Caco-2 (cell line): ENCODE results near the gene PGLYRP4. TPM values are rescaled to one million over a fixed set of nuclear protein-coding genes. Genes with fewer than 3 reads are reported as not detected.
"Not testable (repeated sequence)": the region's sequence is repeated elsewhere in the genome, so short reads cannot be mapped to it uniquely, and the experiment has no call there.

Experiments
- BruUV-seq: library from RNA; stranded (reverse); fragments of 400-500 nt; replicated peaks from 2 replicates; lab custom pipeline; 2021; lab: Mats Ljungman, UMichigan
- CTCF ChIA-PET: fragments of 300-600 bp; sonication (Branson Sonifier 250); formaldehyde crosslinking; loops from one replicate; lab custom pipeline; 2022; ENCODE audit warnings: antibody characterized with exemption; lab: Charles Lee
- POLR2A ChIA-PET: fragments of 300-600 bp; sonication (Branson Sonifier 250); formaldehyde crosslinking; loops from one replicate; lab custom pipeline; 2022; ENCODE audit warnings: antibody characterized with exemption; lab: Charles Lee
- DNase-seq, 2 experiments: peaks; one replicate each; pipeline versions ENCODE4 v3.0.0 to v3.0.0-alpha.2; 2020 to 2022
- H3K27me3 ChIP-seq: replicated peaks from 2 replicates; pipeline ENCODE4 v1.6.0; 2011; ENCODE audit warnings: low read length; ENCODE audit not compliant: control insufficient read depth, insufficient read depth
- H3K36me3 ChIP-seq: 2 replicates; pipeline ENCODE4 v1.5.1; 2011; ENCODE audit warnings: low read length; ENCODE audit not compliant: control insufficient read depth, insufficient read depth
- H3K4me1 ChIP-seq: fragments of 250-450 bp; sonication (Bioruptor Pico); 2 replicates; pipeline ENCODE4 v1.5.1; 2020; ENCODE audit warnings: mild to moderate bottlenecking
- H3K4me3 ChIP-seq: 2 replicates; pipeline ENCODE4 v1.5.1; 2011; ENCODE audit warnings: low read depth, mild to moderate bottlenecking, control low read depth, low read length
- H3K9me3 ChIP-seq: fragments of 250-450 bp; sonication (Bioruptor Pico); 2 replicates; pipeline ENCODE4 v1.5.1; 2020; ENCODE audit warnings: mild to moderate bottlenecking, moderate library complexity
- H3K27ac Mint-ChIP-seq: one replicate; pipeline ENCODE4 v1.8.0; 2022; ENCODE audit warnings: mixed read lengths; ENCODE audit not compliant: unreplicated experiment
- H3K27me3 Mint-ChIP-seq: one replicate; pipeline ENCODE4 v1.8.0; 2022; ENCODE audit warnings: mixed read lengths; ENCODE audit not compliant: insufficient read depth, unreplicated experiment
- H3K36me3 Mint-ChIP-seq: one replicate; pipeline ENCODE4 v1.8.0; 2022; ENCODE audit warnings: mild to moderate bottlenecking, mixed read lengths; ENCODE audit not compliant: insufficient read depth, unreplicated experiment
- H3K4me1 Mint-ChIP-seq: one replicate; pipeline ENCODE4 v1.8.0; 2022; ENCODE audit warnings: low read depth, mixed read lengths; ENCODE audit not compliant: unreplicated experiment
- H3K4me3 Mint-ChIP-seq: one replicate; pipeline ENCODE4 v1.8.0; 2022; ENCODE audit warnings: mild to moderate bottlenecking, moderate library complexity, mixed read lengths; ENCODE audit not compliant: unreplicated experiment
- H3K9me3 Mint-ChIP-seq: one replicate; pipeline ENCODE4 v1.8.0; 2022; ENCODE audit warnings: mixed read lengths; ENCODE audit not compliant: unreplicated experiment
- CTCF ChIP-seq, 2 experiments: fragments of 200-600 bp in 1 of 2; IDR thresholded peaks; 1 replicate in 1 of 2; 2 replicates in 1 of 2; pipeline versions ENCODE4 v1.5.1 to v1.8.0; 2011 to 2022; ENCODE audit warnings: antibody characterized with exemption in 1 of 2, control low read depth in 1 of 2, inconsistent platforms in 1 of 2, low read depth in 1 of 2, low read length in 1 of 2, mild to moderate bottlenecking in 1 of 2, moderate library complexity in 1 of 2; ENCODE audit not compliant: insufficient read depth in 1 of 2, severe bottlenecking in 1 of 2, unreplicated experiment in 1 of 2
- intact Hi-C: fragments of 100-400 bp; cut with micrococcal nuclease; formaldehyde crosslinking; loops from one replicate; pipeline ENCODE4 v1.10.0; 2022; ENCODE audit not compliant: unreplicated experiment
- total RNA-seq: library from RNA; stranded (reverse); gene quantifications from 2 replicates; pipeline ENCODE4 v1.2.3, GENCODE V29; 2022

The PGLYRP4 gene
- total RNA-seq, 1 experiment from 2014 or later, result not detected

GRCh38 chr1:153350321-153350957 is 1.8 kb upstream of the PGLYRP4 start:
- TF ChIP-seq CTCF (IDR thresholded peaks at IDR 0.05; ENCODE audit: insufficient read depth in 1 of 2, low read depth in 1 of 2, low read length in 1 of 2, severe bottlenecking in 1 of 2, unreplicated experiment in 1 of 2), result no peak
- no peaks in the 10 kb centered on the region for H3K9me3 ChIP-seq
- H3K4me1 Mint-ChIP-seq, result no peaks in the 10 kb centered on the region
- H3K4me1 ChIP-seq, result no peaks in the 10 kb centered on the region
- no peaks in the 10 kb centered on the region for H3K36me3 ChIP-seq
- no peak overlapping the region for H3K4me3 ChIP-seq
- POLR2A ChIA-PET, result no interaction called here
- H3K27me3 ChIP-seq, result no peaks in the 10 kb centered on the region
- BruUV-seq, result no TSS peak
- H3K36me3 Mint-ChIP-seq, result no peaks in the 10 kb centered on the region
- H3K4me3 Mint-ChIP-seq, result no peak overlapping the region
- DNase-seq, result no peak
- no peaks in the 10 kb centered on the region for H3K9me3 Mint-ChIP-seq
- peaks cover 9% of the 10 kb centered on the region for H3K27me3 Mint-ChIP-seq
- CTCF ChIA-PET, result no interaction called here
- H3K27ac Mint-ChIP-seq, result no peak overlapping the region
- intact Hi-C loops, result loop anchor here (5.0 to 10.0 kb wide), 2 partner anchors 214 to 397 kb away; partner anchors contain the start of gene S100A2

GRCh38 chr1:153349363-153350320 is 1.0 kb upstream of the PGLYRP4 start:
- Histone ChIP-seq H3K9me3 (no peaks in the 10 kb centered on the region), H3K27me3 (no peaks in the 10 kb centered on the region), H3K36me3 (no peaks in the 10 kb centered on the region), H3K4me3 (no peak overlapping the region), H3K4me1 (no peaks in the 10 kb centered on the region)
- intact Hi-C loops, result loop anchor here (5.0 to 10.0 kb wide), 2 partner anchors 215 to 398 kb away; partner anchors contain the start of gene S100A2
- H3K4me3 Mint-ChIP-seq, result no peak overlapping the region
- no peaks in the 10 kb centered on the region for H3K36me3 Mint-ChIP-seq
- TF ChIP-seq CTCF (IDR thresholded peaks at IDR 0.05; ENCODE audit: insufficient read depth in 1 of 2, low read depth in 1 of 2, low read length in 1 of 2, severe bottlenecking in 1 of 2, unreplicated experiment in 1 of 2), result no peak
- H3K27me3 Mint-ChIP-seq, result peaks cover 9% of the 10 kb centered on the region
- H3K9me3 Mint-ChIP-seq, result no peaks in the 10 kb centered on the region
- peaks cover under 1% of the 10 kb centered on the region for H3K4me1 Mint-ChIP-seq
- DNase-seq, result no peak
- H3K27ac Mint-ChIP-seq, result no peak overlapping the region
- no TSS peak for BruUV-seq
- ChIA-PET POLR2A (no interaction called here), CTCF (interaction anchor here (1.4 to 1.5 kb wide), 2 partner anchors 12 to 146 kb away, joined by 3 to 4 read pairs; no protein-coding TSS in a partner anchor)

GRCh38 chr1:153347856-153348255 is 785 bp downstream of the PGLYRP4 start:
- no peaks in the 10 kb centered on the region for H3K27me3 ChIP-seq
- H3K4me1 ChIP-seq, result peaks cover 15% of the 10 kb centered on the region
- H3K36me3 Mint-ChIP-seq, result no peaks in the 10 kb centered on the region
- H3K9me3 ChIP-seq, result no peaks in the 10 kb centered on the region
- no peak overlapping the region for H3K4me3 Mint-ChIP-seq
- peaks cover 17% of the 10 kb centered on the region for H3K4me1 Mint-ChIP-seq
- POLR2A ChIA-PET, result no interaction called here
- H3K27ac Mint-ChIP-seq, result no peak overlapping the region
- H3K9me3 Mint-ChIP-seq, result no peaks in the 10 kb centered on the region
- BruUV-seq, result no TSS peak
- intact Hi-C loops, result no loop called here
- TF ChIP-seq CTCF (IDR thresholded peaks at IDR 0.05; ENCODE audit: insufficient read depth in 1 of 2, low read depth in 1 of 2, low read length in 1 of 2, severe bottlenecking in 1 of 2, unreplicated experiment in 1 of 2), result no peak
- no peaks in the 10 kb centered on the region for H3K36me3 ChIP-seq
- peaks cover 9% of the 10 kb centered on the region for H3K27me3 Mint-ChIP-seq
- CTCF ChIA-PET, result interaction anchor here (1.1 to 1.5 kb wide), 2 partner anchors 10 to 35 kb away, joined by 3 to 4 read pairs; partner anchors contain the start of gene PGLYRP3
- H3K4me3 ChIP-seq, result no peak overlapping the region
- DNase-seq, result no peak

GRCh38 chr1:153347049-153347448 is 1.6 kb downstream of the PGLYRP4 start:
- POLR2A ChIA-PET, H3K4me3 ChIP-seq, H3K27me3 Mint-ChIP-seq, CTCF ChIA-PET, H3K27ac Mint-ChIP-seq, H3K27me3 ChIP-seq, intact Hi-C loops, DNase-seq, BruUV-seq, H3K9me3 Mint-ChIP-seq, H3K4me3 Mint-ChIP-seq, H3K36me3 ChIP-seq, H3K9me3 ChIP-seq, H3K36me3 Mint-ChIP-seq: not testable (repeated sequence)
- peaks cover 22% of the 10 kb centered on the region for H3K4me1 ChIP-seq
- H3K4me1 Mint-ChIP-seq, result peaks cover 25% of the 10 kb centered on the region
